Motor neuron (in vitro differentiated cells): ENCODE data around the gene F11. TPM values are rescaled to one million over a fixed set of nuclear protein-coding genes. Genes with fewer than 3 reads are reported as not detected.

Experiments
- ATAC-seq, 8 experiments: fragments of 200-7000 bp; cut with Tn5 transposase; replicated peaks in 6 of 8; 2 replicates each; pipeline ENCODE4 v1.8.0; 2021; ENCODE audit warnings: mild to moderate bottlenecking in 8 of 8, moderate library complexity in 8 of 8
- H3K27ac ChIP-seq, 2 donors: fragments of 250-450 bp; sonication (Bioruptor Pico); 2 replicates each; pipeline ENCODE4 v1.9.0; 2021; ENCODE audit warnings: antibody characterized with exemption in 2 of 2, mild to moderate bottlenecking in 2 of 2, moderate library complexity in 1 of 2
- H3K4me1 ChIP-seq, 2 donors: fragments of 250-450 bp; sonication (Bioruptor Pico); replicated peaks in 1 of 2; 2 replicates each; pipeline ENCODE4 v1.6.1; 2021; ENCODE audit warnings: antibody characterized with exemption in 2 of 2, mild to moderate bottlenecking in 2 of 2, moderate library complexity in 1 of 2
- H3K4me3 ChIP-seq, 5 donors: fragments of 250-450 bp; sonication (Bioruptor Pico); 2 replicates each; pipeline ENCODE4 v1.9.0; 2021; ENCODE audit warnings: antibody characterized with exemption in 5 of 5, mild to moderate bottlenecking in 5 of 5, moderate library complexity in 4 of 5
- WGBS, 10 experiments: fragments of 450-650 bp; shearing (Covaris generic); methylation state at CpG; one replicate each; pipeline ENCODE4 v1.0.0; 2022; 5-methylcytosine and 5-hydroxymethylcytosine counted together
- in situ Hi-C, 9 experiments: fragments of 400-800 bp; cut with MboI; loops; one replicate each; pipeline ENCODE4 v1.15.0; 2021; ENCODE audit warnings: low sequenced_read_pairs in 9 of 9, low pct_unique_long_range_greater_than_20kb in 2 of 9; ENCODE audit not compliant: unreplicated experiment in 9 of 9
- total RNA-seq, 8 experiments: library from RNA; unstranded; fragments of 300-600 nt; gene quantifications; 2 replicates each; pipeline versions ENCODE4 v1.2.3 to v1.2.4, GENCODE V29; 2022

The F11 gene
- total RNA-seq, 8 experiments from 2014 or later, result 0.21 to 1.2 (median 0.26) TPM; not detected in 2

GRCh38 chr4:186326391-186326790 lies 60.4 kb downstream of the F11 start:
- WGBS, 10 experiments, result 0 to 100% (median 66%) methylated on average over 1 to 3 of the region's 3 CpGs; no CpG with 5 or more reads in 1 of the 10 experiments
- Histone ChIP-seq H3K27ac (no peak overlapping the region), H3K4me3 (no peak overlapping the region), H3K4me1 (no peaks in the 10 kb centered on the region)
- ATAC-seq, result no peak
- in situ Hi-C loops, result loop anchor here in 1 of 9 experiments (25.0 kb wide), 1 partner anchor 236 kb away; the partner anchor contains the start of gene MTNR1A

- WGBS, 10 experiments, result 20 to 100% (median 90%) methylated on average over 1 to 5 of the region's 15 CpGs; no CpG with 5 or more reads in 5 of the 10 experiments
- no peak for ATAC-seq
- Histone ChIP-seq H3K4me1 (no peaks in the 10 kb centered on the region), H3K4me3 (no peak overlapping the region), H3K27ac (no peak overlapping the region)
- in situ Hi-C loops, result loop anchor here in 1 of 9 experiments (25.0 kb wide), 1 partner anchor 233 kb away; the partner anchor contains the start of gene MTNR1A
These were observed 63.4 kb downstream of the F11 start for GRCh38 chr4:186329372-186329771.

GRCh38 chr4:186330368-186330767 lies 64.4 kb downstream of the F11 start:
- no peak for ATAC-seq
- Histone ChIP-seq H3K4me1 (no peaks in the 10 kb centered on the region), H3K4me3 (no peak overlapping the region), H3K27ac (no peak overlapping the region)
- in situ Hi-C loops, result loop anchor here in 1 of 9 experiments (25.0 kb wide), 1 partner anchor 232 kb away; the partner anchor contains the start of gene MTNR1A
- 4 to 100% (median 85%) methylated on average over 2 to 3 of the region's 3 CpGs for WGBS, 10 experiments

GRCh38 chr4:186335793-186336192 lies 69.8 kb downstream of the F11 start:
- Histone ChIP-seq H3K4me3 (no peak overlapping the region), H3K4me1 (no peaks in the 10 kb centered on the region), H3K27ac (no peak overlapping the region)
- no peak for ATAC-seq
- WGBS, 10 experiments, result 0 to 86% (median 40%) methylated on average over 1 of the region's 1 CpG; no CpG with 5 or more reads in 5 of the 10 experiments
- in situ Hi-C loops, result loop anchor here in 1 of 9 experiments (25.0 kb wide), 1 partner anchor 227 kb away; the partner anchor contains the start of gene MTNR1A

Other genes with a start within 250 kb of the F11 start
- 10 to 100 TPM in 1 of 8 experiments, 1 to 10 TPM in 3, under 1 TPM in 4; 0.04 to 13.6 (median 1.2) TPM for gene TLR3, start 197.0 kb upstream of the F11 start, total RNA-seq
- gene FAM149A, start 161.5 kb upstream of the F11 start, total RNA-seq, result 10 to 100 TPM in 1 of 8 experiments, 1 to 10 TPM in 7; 2.3 to 13.2 (median 7.0) TPM
- 10 to 100 TPM in 2 of 8 experiments, 1 to 10 TPM in 6; 3.1 to 19.0 (median 8.0) TPM for gene CYP4V2, start 74.6 kb upstream of the F11 start, total RNA-seq
- gene KLKB1, start 38.7 kb upstream of the F11 start, total RNA-seq, result under 1 TPM in 7 of 8 experiments, not detected in 1; 0.07 to 0.90 (median 0.24) TPM